ENCODE data around the gene ERG28. TPM values are rescaled to one million over a fixed set of nuclear protein-coding genes. Genes with fewer than 3 reads are reported as not detected.

ERG28 gene
- total and polyA plus RNA-seq, 10 of the 15 experiments (the other 5 are each of a cell fraction or from before 2014, with no cell fraction given), result 15.2 to 67.0 (median 48.1) TPM

DNA sequence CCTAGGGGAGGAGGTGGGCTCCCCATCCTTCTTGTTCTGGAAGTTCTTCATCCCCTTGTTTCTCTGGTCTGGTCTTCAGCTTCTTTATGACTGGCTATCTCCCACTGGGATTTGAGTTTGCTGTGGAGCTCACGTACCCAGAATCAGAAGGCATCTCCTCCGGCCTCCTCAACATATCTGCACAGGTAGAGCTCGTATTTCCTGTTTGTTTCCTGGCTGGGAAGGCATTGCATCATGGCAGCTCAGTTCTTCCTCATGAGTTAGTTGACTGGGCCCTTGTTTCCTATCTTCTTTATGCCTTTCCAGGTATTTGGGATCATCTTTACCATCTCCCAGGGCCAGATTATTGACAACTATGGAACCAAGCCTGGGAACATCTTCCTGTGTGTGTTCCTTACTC lies 19.8 kb downstream of the ERG28 start:
- H3K4me2 ChIP-seq (ENCODE audit: control insufficient read depth, insufficient read depth), result no peak overlapping the region
- H3K36me3 ChIP-seq (ENCODE audit: control insufficient read depth in 2 of 2, insufficient read depth in 2 of 2, low read length in 1 of 2), result no peaks in the 10 kb centered on the region
- no peaks in the 10 kb centered on the region for H3K79me2 ChIP-seq (ENCODE audit: control insufficient read depth, insufficient read depth, low read length)
- H3K27me3 ChIP-seq (replicated peaks in 1 of 2; ENCODE audit: control insufficient read depth in 2 of 2, insufficient read depth in 2 of 2, low read length in 1 of 2), result no peaks in the 10 kb centered on the region
- H3K9ac ChIP-seq (ENCODE audit: control insufficient read depth, insufficient read depth, low read length), result no peak overlapping the region
- in situ Hi-C loops (cut with MboI), result no loop called here
- CTCF ChIA-PET, result interaction anchor here (0.5 to 3.0 kb wide), 4 partner anchors 13 to 114 kb away, joined by 3 to 10 read pairs (median 6); no protein-coding TSS in a partner anchor
- no peaks in the 10 kb centered on the region for H3K9me3 ChIP-seq (replicated peaks; ENCODE audit: control insufficient read depth, insufficient read depth, low read length)
- RAD21 ChIA-PET (ENCODE audit: unreplicated experiment), result no interaction called here
- SMC1A ChIA-PET (ENCODE audit: uncharacterized antibody, unreplicated experiment), result interaction anchor here (1.4 kb wide), 1 partner anchor 64 kb away, joined by 3 read pairs; no protein-coding TSS in a partner anchor
- TF ChIP-seq ETV6 (conservative IDR thresholded peaks at IDR 0.05 in 1 of 2, IDR thresholded peaks at IDR 0.05 in 1 of 2; ENCODE audit: borderline replicate concordance in 1 of 2, low read depth in 1 of 2), result no peak
- TF ChIP-seq, protein P1, sequence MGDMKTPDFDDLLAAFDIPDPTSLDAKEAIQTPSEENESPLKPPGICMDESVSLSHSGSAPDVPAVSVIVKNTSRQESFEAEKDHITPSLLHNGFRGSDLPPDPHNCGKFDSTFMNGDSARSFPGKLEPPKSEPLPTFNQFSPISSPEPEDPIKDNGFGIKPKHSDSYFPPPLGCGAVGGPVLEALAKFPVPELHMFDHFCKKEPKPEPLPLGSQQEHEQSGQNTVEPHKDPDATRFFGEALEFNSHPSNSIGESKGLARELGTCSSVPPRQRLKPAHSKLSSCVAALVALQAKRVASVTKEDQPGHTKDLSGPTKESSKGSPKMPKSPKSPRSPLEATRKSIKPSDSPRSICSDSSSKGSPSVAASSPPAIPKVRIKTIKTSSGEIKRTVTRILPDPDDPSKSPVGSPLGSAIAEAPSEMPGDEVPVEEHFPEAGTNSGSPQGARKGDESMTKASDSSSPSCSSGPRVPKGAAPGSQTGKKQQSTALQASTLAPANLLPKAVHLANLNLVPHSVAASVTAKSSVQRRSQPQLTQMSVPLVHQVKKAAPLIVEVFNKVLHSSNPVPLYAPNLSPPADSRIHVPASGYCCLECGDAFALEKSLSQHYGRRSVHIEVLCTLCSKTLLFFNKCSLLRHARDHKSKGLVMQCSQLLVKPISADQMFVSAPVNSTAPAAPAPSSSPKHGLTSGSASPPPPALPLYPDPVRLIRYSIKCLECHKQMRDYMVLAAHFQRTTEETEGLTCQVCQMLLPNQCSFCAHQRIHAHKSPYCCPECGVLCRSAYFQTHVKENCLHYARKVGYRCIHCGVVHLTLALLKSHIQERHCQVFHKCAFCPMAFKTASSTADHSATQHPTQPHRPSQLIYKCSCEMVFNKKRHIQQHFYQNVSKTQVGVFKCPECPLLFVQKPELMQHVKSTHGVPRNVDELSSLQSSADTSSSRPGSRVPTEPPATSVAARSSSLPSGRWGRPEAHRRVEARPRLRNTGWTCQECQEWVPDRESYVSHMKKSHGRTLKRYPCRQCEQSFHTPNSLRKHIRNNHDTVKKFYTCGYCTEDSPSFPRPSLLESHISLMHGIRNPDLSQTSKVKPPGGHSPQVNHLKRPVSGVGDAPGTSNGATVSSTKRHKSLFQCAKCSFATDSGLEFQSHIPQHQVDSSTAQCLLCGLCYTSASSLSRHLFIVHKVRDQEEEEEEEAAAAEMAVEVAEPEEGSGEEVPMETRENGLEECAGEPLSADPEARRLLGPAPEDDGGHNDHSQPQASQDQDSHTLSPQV (IDR thresholded peaks at IDR 0.05), result no peak
- TF ChIP-seq SPI1 (IDR thresholded peaks at IDR 0.05; ENCODE audit: borderline replicate concordance, insufficient read depth, low read depth, low read length), result no peak
- TF ChIP-seq HDAC2 (IDR thresholded peaks at IDR 0.05), result no peak
- TF ChIP-seq SUZ12 (IDR thresholded peaks at IDR 0.05; ENCODE audit: unreplicated experiment), result no peak
- TF ChIP-seq, protein P2, sequence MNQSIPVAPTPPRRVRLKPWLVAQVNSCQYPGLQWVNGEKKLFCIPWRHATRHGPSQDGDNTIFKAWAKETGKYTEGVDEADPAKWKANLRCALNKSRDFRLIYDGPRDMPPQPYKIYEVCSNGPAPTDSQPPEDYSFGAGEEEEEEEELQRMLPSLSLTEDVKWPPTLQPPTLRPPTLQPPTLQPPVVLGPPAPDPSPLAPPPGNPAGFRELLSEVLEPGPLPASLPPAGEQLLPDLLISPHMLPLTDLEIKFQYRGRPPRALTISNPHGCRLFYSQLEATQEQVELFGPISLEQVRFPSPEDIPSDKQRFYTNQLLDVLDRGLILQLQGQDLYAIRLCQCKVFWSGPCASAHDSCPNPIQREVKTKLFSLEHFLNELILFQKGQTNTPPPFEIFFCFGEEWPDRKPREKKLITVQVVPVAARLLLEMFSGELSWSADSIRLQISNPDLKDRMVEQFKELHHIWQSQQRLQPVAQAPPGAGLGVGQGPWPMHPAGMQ (IDR thresholded peaks at IDR 0.05; ENCODE audit: borderline replicate concordance), result no peak
- no peak for TF ChIP-seq ZNF207 (IDR thresholded peaks at IDR 0.05; ENCODE audit: borderline replicate concordance)
- TF ChIP-seq IKZF1 (conservative IDR thresholded peaks at IDR 0.05), result no peak
- TF ChIP-seq STAT3 (IDR thresholded peaks at IDR 0.05; ENCODE audit: low read depth, low read length), result no peak
- H4K20me1 ChIP-seq (ENCODE audit: control insufficient read depth, insufficient read depth), result no peaks in the 10 kb centered on the region
- no TSS peak for BruUV-seq (replicated peaks)
- DNase-seq (ENCODE audit: low read depth, low spot score), result no peak
- H2AFZ ChIP-seq (ENCODE audit: control insufficient read depth, low read depth, low read length), result no peak overlapping the region
- ATAC-seq, result no peak
- no peak overlapping the region for H3K27ac ChIP-seq (ENCODE audit: control insufficient read depth, insufficient read depth)
- 89% methylated on average over 3 of the region's 3 CpGs for WGBS (ENCODE audit: insufficient coverage, insufficient replicate concordance, low lambda C conversion rate, missing lambda C conversion rate)
- POLR2A ChIA-PET, result no interaction called here
- no peak overlapping the region for H3K4me3 ChIP-seq
- no peaks in the 10 kb centered on the region for H3K4me1 ChIP-seq (ENCODE audit: control insufficient read depth, insufficient read depth, low read length)
- FAIRE-seq, result no peak
- intact Hi-C loops (cut with micrococcal nuclease; ENCODE audit: unreplicated experiment), result no loop called here

Data from GM12878 (cell line).